ENCODE measurements around the gene NDUFS4.
"Not testable (repeated sequence)": the region's sequence is repeated elsewhere in the genome, so short reads cannot be mapped to it uniquely, and the experiment has no call there.

Gene NDUFS4

GRCh38 chr5:53560506-53561191 is at the start of gene NDUFS4:
Gene NDUFS4, plus strand, starts transcription at chr5:53560639. Its CDS starts 24 bp downstream, at chr5:53560663.
- DNase-seq (ENCODE audit: low read depth in 2 of 2), result peak; percentile 45 to 60

- DNase-seq (ENCODE audit: low read depth in 2 of 2), result no peak
These were observed 47.9 kb upstream of the NDUFS4 start for GRCh38 chr5:53512539-53512938.

- DNase-seq (ENCODE audit: low read depth in 2 of 2), result no peak
These were observed 44.5 kb upstream of the NDUFS4 start for GRCh38 chr5:53515988-53516387.

GRCh38 chr5:53520813-53521212 is 39.6 kb upstream of the NDUFS4 start:
- DNase-seq (ENCODE audit: low read depth in 2 of 2), result no peak

- DNase-seq (ENCODE audit: low read depth in 2 of 2), result no peak
These were observed 22.7 kb upstream of the NDUFS4 start for GRCh38 chr5:53537711-53538110.

- not testable (repeated sequence) for DNase-seq (ENCODE audit: low read depth in 2 of 2)
These were observed 19.7 kb upstream of the NDUFS4 start for GRCh38 chr5:53540739-53541138.

- no peak for DNase-seq (ENCODE audit: low read depth in 2 of 2)
These were observed 18.6 kb upstream of the NDUFS4 start for GRCh38 chr5:53541859-53542258.

- DNase-seq (ENCODE audit: low read depth in 2 of 2), result no peak
These were observed 17.5 kb upstream of the NDUFS4 start for GRCh38 chr5:53542926-53543325.

- no peak for DNase-seq (ENCODE audit: low read depth in 2 of 2)
These were observed 17.0 kb upstream of the NDUFS4 start for GRCh38 chr5:53543401-53543800.

GRCh38 chr5:53545744-53546143 is 14.7 kb upstream of the NDUFS4 start:
- no peak for DNase-seq (ENCODE audit: low read depth in 2 of 2)

- no peak for DNase-seq (ENCODE audit: low read depth in 2 of 2)
These were observed 13.2 kb upstream of the NDUFS4 start for GRCh38 chr5:53547226-53547625.

GRCh38 chr5:53548501-53548900 is 11.9 kb upstream of the NDUFS4 start:
- DNase-seq (ENCODE audit: low read depth in 2 of 2), result not testable (repeated sequence)

GRCh38 chr5:53549792-53550191 is 10.6 kb upstream of the NDUFS4 start:
- no peak for DNase-seq (ENCODE audit: low read depth in 2 of 2)

- no peak for DNase-seq (ENCODE audit: low read depth in 2 of 2)
These were observed 7.9 kb upstream of the NDUFS4 start for GRCh38 chr5:53552561-53552960.

GRCh38 chr5:53554444-53554843 is 6.0 kb upstream of the NDUFS4 start:
- no peak for DNase-seq (ENCODE audit: low read depth in 2 of 2)

GRCh38 chr5:53555160-53555559 is 5.3 kb upstream of the NDUFS4 start:
- DNase-seq (ENCODE audit: low read depth in 2 of 2), result no peak

- no peak for DNase-seq (ENCODE audit: low read depth in 2 of 2)
These were observed 4.4 kb upstream of the NDUFS4 start for GRCh38 chr5:53556001-53556400.

GRCh38 chr5:53557386-53557785 is 3.1 kb upstream of the NDUFS4 start:
- no peak for DNase-seq (ENCODE audit: low read depth in 2 of 2)

- no peak for DNase-seq (ENCODE audit: low read depth in 2 of 2)
These were observed 1.5 kb upstream of the NDUFS4 start for GRCh38 chr5:53558966-53559365.

GRCh38 chr5:53560028-53560427 is 411 bp upstream of the NDUFS4 start:
- no peak for DNase-seq (ENCODE audit: low read depth in 2 of 2)

GRCh38 chr5:53568401-53568800 is 8.0 kb downstream of the NDUFS4 start:
- no peak for DNase-seq (ENCODE audit: low read depth in 2 of 2)

GRCh38 chr5:53568871-53569270 is 8.4 kb downstream of the NDUFS4 start:
- no peak for DNase-seq (ENCODE audit: low read depth in 2 of 2)

- no peak for DNase-seq (ENCODE audit: low read depth in 2 of 2)
These were observed 9.0 kb downstream of the NDUFS4 start for GRCh38 chr5:53569453-53569852.

GRCh38 chr5:53571403-53571802 is 11.0 kb downstream of the NDUFS4 start:
- DNase-seq (ENCODE audit: low read depth in 2 of 2), result no peak
